ENCODE results near the gene CYB561.

The CYB561 gene

DNA sequence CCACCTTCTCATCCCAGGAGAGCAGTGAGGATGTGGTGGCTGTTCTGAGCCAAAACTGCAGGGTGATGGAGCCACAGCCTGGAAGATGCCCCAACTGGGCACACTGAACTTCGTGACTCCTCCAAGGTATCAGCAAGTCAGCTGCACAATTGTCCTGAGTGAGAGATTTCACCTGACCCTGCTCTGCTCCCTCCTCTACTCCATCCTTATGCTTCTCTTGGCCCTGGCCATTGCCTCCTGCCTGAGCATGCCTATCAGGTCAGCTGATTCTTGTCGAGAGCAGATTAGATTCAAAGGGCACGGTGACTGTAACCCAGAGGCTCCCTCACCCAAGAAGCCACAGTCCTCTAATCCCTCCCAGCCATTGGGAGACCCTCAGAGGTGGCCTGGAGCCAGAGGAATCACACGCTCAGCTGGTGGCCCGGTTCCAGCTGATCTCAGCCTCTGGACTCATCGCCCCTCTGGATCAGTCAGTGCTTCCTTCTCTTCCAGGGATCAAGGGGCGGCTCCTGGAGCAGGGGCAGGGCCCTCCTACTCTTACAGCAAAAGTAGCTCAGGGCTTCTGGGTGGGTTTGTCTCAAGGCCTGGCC, 7.0 kb upstream of the CYB561 start:
- in situ Hi-C loops (cut with MboI; ENCODE audit: low pct_unique_long_range_greater_than_20kb, low sequenced_read_pairs), result no loop called here
- DNase-seq, result no peak

DNA sequence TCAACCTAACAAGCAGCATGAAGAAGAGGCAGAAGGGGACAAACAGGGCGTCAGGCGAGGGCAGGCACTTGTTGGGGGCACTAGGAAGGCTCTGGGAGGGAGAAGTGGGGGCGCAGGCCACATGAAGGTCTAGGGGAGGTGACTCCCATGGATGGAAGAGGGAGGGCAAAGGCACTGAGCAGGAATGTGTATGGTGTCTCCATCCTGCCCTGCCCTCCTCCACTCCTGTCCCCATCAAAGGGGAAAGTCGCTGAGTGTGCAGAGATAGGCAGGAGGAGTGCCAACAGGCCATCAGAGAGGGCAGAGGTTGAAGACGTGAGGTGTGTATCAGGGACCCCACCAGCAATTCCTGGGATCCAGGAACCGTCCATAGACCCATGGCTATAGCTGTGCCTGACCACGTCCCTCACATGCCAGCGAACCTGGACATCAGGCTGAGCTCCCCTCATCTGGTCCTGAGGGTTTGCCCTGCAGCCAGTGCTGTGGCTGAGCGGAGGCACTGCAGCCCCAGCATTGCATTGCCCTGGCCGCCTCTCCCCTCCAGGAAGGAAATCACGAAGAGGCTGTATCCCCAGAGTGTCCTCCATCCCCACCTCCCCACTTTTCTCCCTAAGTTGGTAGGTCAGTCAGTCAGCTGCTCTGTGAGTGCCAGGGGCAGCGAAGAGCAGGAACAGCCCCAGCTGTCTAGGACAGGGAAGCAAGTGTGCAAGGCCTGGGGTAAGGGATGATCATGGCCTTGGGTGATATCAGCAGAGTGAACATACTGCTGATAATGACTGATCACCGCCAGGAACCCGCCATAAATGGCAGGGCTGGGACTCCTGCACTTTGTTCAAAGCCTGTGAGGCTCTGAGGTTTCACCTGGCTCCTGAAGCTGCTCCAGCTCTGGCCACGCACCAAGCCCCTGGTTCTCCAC, 6.2 kb upstream of the CYB561 start:
- DNase-seq, result no peak
- in situ Hi-C loops (cut with MboI; ENCODE audit: low pct_unique_long_range_greater_than_20kb, low sequenced_read_pairs), result no loop called here

DNA sequence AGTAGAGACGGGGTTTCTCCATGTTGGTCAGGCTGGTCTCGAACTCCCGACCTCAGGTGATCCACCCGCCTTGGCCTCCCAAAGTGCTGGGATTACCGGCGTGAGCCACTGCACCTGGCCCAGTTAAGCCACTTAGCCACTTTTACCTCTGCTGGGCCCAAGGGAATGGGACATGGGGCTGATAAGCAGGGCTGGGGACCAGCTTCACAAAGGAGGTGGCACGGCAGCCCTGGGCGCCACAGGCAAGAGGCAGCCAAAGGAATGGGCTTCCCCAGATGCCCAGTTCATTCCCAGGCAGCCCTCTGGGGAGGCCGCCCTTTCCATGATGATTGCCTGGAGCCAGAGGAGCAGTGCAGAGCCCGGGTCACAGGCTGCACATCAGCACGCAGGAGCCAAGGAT, 5.0 kb upstream of the CYB561 start:
- no peak for DNase-seq
- in situ Hi-C loops (cut with MboI; ENCODE audit: low pct_unique_long_range_greater_than_20kb, low sequenced_read_pairs), result no loop called here

DNA sequence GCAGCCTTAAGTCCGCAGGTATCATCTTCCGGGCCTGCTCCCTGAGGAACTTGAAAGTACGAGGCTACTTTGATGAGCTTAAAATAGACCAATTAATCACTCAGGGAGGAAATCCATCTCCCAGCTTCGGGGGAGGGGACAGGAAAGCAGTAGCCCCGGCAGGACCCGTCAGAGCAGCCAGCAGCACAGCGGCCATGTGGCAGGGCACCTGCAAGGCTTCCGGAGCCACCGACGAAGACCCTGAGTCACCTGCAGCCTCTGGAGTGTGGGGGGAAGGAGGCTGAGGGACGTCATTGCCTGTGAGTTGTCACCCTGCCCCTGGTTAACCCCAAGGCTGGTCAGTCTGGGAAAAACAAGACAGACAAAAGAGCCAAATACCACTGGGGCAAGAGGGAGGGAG, 4.4 kb upstream of the CYB561 start:
- peak; percentile 53 for DNase-seq
- in situ Hi-C loops (cut with MboI; ENCODE audit: low pct_unique_long_range_greater_than_20kb, low sequenced_read_pairs), result no loop called here

DNA sequence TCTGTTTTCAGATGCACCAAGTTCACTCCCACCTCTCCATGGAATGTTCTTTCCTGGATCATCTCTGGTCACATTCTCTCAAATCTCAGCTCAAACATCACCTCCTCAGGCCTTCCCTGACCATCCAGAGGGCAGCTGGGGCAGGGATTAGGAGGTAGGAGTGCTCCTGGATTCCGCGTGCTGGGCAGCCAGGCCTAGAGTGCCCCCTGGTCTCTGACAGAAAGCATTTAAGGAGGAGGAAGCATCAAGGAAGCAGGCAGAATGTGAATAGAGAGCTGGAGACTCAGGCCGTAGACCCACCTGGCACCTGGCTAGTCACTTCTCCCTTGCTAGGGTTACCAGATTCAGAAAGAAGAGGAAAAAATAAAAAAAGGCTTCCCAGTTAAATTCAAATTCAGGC, 2.5 kb upstream of the CYB561 start:
- DNase-seq, result no peak
- in situ Hi-C loops (cut with MboI; ENCODE audit: low pct_unique_long_range_greater_than_20kb, low sequenced_read_pairs), result loop anchor here (25.0 kb wide), 1 partner anchor 164 kb away; the partner anchor contains the start of genes MAP3K3 and TACO1

DNA sequence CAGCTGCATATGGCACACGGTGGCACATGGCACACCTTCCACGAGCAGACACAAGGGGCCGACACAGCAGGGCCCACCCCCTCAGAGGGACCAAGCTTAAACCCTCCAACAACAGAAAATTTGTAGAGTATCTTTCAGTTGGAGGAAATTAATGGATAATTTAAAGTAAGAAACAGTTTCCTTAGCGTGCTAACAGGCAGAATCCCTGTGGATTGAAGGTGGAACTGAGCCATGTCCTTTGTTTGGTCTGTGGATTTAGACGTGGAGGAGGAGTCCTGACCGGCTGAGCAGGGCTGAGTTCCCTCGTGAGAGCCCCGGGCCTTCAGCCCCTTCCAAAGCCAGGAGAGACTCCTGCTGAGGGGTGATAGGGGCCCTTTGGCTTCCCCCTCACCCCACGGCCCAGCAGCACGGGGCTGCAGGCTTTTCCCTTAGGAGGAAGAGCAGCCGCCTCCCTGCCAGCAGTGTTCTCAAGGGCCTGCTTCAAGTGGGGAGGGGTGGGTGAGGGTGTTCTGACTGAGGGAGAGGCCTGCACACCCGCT, 1.4 kb upstream of the CYB561 start:
- in situ Hi-C loops (cut with MboI; ENCODE audit: low pct_unique_long_range_greater_than_20kb, low sequenced_read_pairs), result loop anchor here (25.0 kb wide), 1 partner anchor 165 kb away; the partner anchor contains the start of genes MAP3K3 and TACO1
- DNase-seq, result no peak

DNA sequence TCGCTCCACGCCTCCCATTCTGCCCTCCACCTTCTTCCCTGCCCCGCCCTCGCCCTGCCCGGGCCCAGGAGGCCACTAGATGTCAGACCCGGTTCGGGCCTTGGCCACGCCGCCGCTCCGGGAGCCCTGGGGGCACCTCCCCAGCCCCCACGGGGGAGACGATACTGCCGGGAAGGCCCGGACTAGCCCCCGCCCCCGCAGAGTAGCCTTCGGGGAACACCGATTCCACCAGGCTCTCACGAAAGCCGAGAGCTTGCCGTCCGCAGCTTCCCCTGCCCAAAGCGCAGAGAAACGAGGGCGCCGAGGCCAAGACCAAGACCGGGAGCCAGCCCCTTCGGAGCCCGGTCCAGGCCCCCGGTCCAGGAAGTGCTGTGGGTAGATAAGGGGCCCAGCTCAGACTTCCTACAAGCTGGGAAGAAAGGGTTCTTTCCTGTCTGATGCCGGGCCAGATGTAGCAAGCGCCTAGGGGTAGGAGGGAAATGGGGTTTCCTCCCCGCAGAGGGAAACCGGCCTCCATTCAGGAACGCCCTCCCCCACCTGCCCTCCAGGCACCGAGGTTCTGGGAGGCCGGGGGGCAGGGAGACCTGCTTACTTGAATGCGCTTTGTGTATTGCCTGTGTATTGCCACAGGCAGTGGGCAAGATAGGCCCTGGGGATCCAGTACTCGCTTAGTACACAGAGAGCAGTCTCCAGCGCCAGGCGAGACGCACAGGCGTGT, 806 bp upstream of the CYB561 start:
- DNase-seq, result peak; percentile 95
- in situ Hi-C loops (cut with MboI; ENCODE audit: low pct_unique_long_range_greater_than_20kb, low sequenced_read_pairs), result loop anchor here (25.0 kb wide), 1 partner anchor 165 kb away; the partner anchor contains the start of genes MAP3K3 and TACO1

DNA sequence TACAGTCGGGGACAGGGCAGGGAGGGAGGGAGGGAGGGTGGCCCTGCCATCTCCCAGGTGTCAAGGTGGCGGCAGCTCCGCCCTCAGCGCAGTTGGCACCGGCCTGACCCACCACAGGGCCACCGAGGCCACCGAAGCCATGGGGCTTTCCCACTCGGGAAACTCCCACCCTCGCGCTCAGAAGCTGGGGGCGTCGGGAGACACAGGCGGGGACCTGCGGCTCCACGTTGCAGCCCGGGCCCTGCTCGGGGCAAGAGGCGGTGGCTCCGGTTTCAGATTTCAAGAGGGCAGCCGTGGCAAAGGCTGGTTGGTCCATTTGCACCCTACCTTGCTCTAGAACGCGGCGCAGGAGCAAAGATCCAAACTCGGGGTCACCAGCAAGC, 544 bp downstream of the CYB561 start:
- DNase-seq, result no peak
- in situ Hi-C loops (cut with MboI; ENCODE audit: low pct_unique_long_range_greater_than_20kb, low sequenced_read_pairs), result loop anchor here (25.0 kb wide), 1 partner anchor 167 kb away; the partner anchor contains the start of genes MAP3K3 and TACO1

DNA sequence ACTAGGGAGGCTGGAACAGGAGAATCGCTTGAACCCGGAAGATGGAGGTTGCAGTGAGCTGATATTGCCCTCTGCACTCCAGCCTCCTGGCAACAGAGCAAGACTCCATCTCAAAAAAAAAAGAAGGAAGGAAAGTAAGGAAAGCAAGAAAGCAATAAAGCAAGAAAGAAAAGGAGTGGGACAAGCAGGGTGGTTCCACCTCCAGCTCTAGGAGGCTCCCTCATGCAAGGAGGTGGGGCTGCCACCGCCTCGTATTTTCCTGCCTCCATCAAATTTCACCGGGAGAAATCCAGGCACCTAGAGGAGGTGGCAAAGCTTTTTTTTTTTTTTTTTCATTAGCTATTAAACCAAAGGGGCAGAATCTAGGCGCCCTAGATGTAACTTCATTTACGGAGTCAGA, 1.0 kb downstream of the CYB561 start:
- no peak for DNase-seq
- in situ Hi-C loops (cut with MboI; ENCODE audit: low pct_unique_long_range_greater_than_20kb, low sequenced_read_pairs), result loop anchor here (25.0 kb wide), 1 partner anchor 167 kb away; the partner anchor contains the start of genes MAP3K3 and TACO1

DNA sequence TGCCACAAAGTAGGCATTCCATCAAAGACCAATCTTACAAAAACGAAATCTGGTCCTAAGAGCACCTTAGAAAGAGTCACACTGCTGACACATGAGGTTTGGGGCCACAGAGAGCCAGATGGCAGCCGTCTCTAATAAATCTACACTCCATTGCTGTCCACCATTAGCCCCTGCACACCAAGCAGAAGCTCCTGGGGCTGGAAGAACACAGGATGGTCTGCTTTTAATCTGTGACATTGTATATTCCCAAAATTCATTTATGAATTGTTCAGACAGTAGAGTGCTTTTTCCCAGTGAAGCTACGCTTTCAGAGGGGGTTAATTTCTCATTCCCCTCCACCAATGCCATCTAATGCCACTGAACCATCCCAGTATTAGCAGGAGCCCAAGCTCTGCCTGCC, 1.6 kb downstream of the CYB561 start:
- in situ Hi-C loops (cut with MboI; ENCODE audit: low pct_unique_long_range_greater_than_20kb, low sequenced_read_pairs), result loop anchor here (25.0 kb wide), 1 partner anchor 168 kb away; the partner anchor contains the start of genes MAP3K3 and TACO1
- no peak for DNase-seq

DNA sequence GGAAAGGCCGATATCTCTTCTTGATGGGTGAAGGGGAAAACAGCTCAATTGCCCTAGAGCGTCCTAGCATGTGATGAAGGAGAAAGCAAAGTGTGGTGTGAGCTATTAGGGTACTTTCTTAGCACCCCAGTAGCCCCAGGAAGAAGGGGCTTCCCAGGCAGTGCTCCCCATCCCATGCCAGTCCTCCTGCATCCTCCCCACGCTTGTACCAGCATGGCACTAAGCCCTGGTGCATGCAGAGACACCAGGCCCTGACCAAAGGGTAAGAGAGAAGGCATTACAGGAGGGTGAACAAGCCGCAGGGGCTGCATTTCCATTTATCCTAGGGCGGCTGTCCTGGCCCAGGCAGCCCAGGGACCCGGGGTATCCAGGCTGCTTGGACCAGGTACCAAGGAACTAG, 3.1 kb downstream of the CYB561 start:
- in situ Hi-C loops (cut with MboI; ENCODE audit: low pct_unique_long_range_greater_than_20kb, low sequenced_read_pairs), result loop anchor here (25.0 kb wide), 1 partner anchor 169 kb away; the partner anchor contains the start of genes MAP3K3 and TACO1
- DNase-seq, result no peak

DNA sequence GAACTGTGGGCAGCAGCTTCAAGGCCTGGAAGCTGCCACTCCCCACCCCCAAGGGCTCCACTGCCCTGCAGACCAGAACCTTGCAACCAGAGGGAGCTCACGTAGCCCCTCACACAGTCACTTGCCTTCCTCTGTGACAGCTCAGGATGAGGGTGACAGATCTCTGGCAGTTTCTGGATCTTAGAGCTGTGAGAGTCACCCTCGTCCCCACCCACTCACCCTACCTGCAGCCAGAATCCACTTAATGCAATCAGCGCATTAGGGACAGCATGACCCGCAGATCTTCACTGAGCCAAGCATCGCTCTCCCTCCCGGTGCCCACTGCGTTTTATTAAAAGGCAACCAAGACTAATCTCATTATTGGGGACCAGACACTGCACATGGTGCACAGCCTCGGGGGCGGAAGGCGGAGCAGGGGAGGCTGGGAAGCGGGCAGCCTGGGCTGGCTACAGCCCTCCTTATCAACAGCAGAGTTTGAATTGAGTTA, 3.5 kb downstream of the CYB561 start:
- no peak for DNase-seq
- in situ Hi-C loops (cut with MboI; ENCODE audit: low pct_unique_long_range_greater_than_20kb, low sequenced_read_pairs), result loop anchor here (25.0 kb wide), 1 partner anchor 170 kb away; the partner anchor contains the start of genes MAP3K3 and TACO1

DNA sequence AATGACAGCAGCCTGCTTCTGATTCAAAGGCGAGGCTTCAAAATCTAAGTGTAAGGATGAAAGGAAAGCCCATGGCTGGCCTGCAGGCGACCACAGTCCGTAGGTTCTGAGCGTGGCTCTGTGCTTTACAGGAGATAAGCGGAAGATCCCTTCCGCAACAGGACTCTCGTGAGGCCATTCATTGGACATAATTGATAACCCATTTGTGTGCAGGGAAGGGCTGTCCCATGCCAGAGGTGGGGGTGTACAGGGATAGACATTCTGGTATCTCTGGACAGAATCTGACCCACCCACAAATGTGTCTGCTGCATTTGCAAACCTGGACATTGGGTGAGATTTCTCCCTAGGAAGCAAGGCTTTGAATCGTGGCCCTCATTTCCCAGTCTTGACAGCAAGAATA, 4.0 kb downstream of the CYB561 start:
- in situ Hi-C loops (cut with MboI; ENCODE audit: low pct_unique_long_range_greater_than_20kb, low sequenced_read_pairs), result loop anchor here (25.0 kb wide), 1 partner anchor 170 kb away; the partner anchor contains the start of genes MAP3K3 and TACO1
- DNase-seq, result no peak

DNA sequence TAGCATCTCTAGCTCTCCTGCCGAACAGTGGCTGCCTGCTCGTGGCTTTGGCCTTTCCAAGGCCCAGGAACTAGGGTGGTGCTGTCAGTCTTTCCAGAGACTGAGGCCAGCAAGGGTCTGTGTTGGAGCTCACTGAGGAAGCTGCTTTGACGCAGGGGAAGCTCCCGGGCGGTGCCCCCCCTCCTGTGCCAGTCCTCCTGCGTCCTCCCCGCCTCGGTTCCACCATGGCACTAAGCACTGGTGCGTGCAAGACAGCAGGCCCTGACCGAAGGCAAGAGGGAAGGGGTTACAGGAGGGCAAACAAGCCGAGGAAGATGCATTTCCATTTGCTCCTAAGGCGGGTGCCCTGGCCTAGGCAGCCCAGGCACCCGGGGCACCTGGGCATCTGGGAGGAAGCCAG, 4.5 kb downstream of the CYB561 start:
- DNase-seq, result no peak
- in situ Hi-C loops (cut with MboI; ENCODE audit: low pct_unique_long_range_greater_than_20kb, low sequenced_read_pairs), result loop anchor here (25.0 kb wide), 1 partner anchor 171 kb away; the partner anchor contains the start of genes MAP3K3 and TACO1

DNA sequence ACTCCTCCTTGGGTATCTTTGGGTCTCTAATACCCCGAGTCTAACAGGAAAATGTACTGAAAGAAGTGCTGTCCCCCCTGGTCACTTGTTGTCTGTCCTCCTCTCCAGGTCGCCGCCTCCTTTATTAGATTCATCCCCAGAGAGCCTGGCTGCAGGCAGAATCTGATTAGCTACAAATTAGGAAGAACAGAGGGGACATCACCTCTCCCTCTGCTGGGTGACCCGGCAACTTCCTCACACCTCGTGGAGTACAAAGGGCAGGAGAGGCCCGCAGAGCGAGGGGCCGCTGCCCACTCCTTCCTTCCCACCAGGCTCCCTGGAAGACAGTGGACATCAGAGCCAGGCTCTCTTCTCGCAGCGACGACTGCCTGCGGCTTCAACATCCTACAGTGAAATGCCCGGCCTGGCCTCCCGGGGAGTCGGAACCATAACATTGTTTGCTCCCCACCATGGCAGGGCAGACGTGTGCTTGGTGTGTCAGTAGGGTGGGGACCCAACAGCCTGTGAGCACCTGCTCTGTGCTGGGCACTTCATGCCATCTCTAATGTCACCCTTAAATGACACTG, 5.3 kb downstream of the CYB561 start:
- in situ Hi-C loops (cut with MboI; ENCODE audit: low pct_unique_long_range_greater_than_20kb, low sequenced_read_pairs), result loop anchor here (25.0 kb wide), 1 partner anchor 171 kb away; the partner anchor contains the start of genes MAP3K3 and TACO1

DNA sequence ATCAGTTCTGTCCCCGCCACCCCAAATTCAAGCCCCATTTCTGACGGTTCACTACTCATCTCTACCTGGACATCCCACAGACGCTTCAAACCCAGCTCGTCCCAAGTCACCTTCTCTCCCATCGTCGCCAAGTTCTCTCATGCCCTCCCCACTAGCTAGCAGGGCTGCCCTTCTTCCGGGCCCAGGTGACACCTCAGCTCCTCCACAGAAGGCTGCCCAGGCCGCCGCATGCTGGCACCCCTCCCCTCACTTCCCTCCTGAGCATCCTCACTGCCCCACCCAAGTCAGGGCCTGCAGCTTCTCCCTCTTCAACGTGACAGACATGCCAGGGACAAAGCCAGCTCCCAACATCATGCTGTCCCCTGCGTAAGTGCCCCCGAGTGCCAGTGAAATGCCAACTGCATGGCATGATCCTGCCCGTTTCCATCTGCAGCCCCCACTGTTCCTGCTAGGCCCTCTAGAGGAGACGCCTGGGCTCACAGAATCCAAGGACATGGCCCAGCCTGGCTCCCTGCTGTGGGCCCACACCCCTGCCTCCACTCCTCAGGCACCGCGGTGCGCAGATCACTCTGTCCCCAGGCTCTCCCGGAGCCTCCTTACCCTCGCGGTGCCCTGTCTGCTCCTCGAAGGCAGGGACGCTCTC, 5.9 kb downstream of the CYB561 start:
- in situ Hi-C loops (cut with MboI; ENCODE audit: low pct_unique_long_range_greater_than_20kb, low sequenced_read_pairs), result loop anchor here (25.0 kb wide), 1 partner anchor 172 kb away; the partner anchor contains the start of genes MAP3K3 and TACO1
- no peak for DNase-seq

More for the DNA sequence above, 5.3 kb downstream of the CYB561 start:
- no peak for DNase-seq

DNA sequence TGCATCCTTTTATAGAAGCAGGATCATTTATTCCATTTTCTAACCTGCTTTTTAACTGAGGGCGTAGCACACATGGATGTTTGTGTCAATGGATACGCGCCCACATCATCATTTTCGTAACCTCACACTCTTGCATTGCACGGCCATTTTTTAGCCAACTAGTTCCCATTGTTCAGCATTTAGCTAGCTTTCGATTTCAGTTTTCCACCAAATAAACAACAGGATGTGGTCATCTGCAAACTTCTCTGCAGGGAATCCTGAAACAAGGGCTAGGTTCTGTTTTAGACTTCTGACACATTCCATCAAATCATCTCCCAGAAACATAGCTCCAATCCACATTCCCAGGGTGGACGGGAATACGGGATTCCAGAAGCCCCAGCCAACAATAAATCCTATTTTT, 6.4 kb downstream of the CYB561 start:
- no peak for DNase-seq
- in situ Hi-C loops (cut with MboI; ENCODE audit: low pct_unique_long_range_greater_than_20kb, low sequenced_read_pairs), result loop anchor here (25.0 kb wide), 1 partner anchor 173 kb away; the partner anchor contains the start of genes MAP3K3 and TACO1
